ENCODE results near the gene NKAIN2.
"Not testable (repeated sequence)": the region's sequence is repeated elsewhere in the genome, so short reads cannot be mapped to it uniquely, and the experiment has no call there.

DNA sequence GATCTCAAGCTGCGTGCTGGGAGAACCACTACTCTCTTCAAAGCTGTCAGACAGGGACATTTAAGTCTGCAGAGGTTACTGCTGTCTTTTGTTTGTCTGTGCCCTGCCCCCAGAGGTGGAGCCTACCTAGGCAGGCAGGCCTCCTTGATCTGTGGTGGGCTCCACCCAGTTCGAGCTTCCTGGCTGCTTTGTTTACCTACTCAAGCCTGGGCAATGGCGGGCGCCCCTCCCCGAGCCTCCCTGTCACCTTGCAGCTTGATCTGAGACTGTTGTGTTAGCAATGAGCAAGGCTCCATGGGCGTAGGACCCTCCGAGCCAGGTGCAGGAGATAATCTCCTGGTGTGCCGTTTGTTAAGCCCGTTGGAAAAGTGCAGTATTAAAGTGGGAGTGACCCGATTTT, 609.0 kb downstream of the NKAIN2 start:
- not testable (repeated sequence) for TF ChIP-seq EZH2phosphoT487 (IDR thresholded peaks at IDR 0.05; ENCODE audit: low read length)
- TF ChIP-seq, protein P1, sequence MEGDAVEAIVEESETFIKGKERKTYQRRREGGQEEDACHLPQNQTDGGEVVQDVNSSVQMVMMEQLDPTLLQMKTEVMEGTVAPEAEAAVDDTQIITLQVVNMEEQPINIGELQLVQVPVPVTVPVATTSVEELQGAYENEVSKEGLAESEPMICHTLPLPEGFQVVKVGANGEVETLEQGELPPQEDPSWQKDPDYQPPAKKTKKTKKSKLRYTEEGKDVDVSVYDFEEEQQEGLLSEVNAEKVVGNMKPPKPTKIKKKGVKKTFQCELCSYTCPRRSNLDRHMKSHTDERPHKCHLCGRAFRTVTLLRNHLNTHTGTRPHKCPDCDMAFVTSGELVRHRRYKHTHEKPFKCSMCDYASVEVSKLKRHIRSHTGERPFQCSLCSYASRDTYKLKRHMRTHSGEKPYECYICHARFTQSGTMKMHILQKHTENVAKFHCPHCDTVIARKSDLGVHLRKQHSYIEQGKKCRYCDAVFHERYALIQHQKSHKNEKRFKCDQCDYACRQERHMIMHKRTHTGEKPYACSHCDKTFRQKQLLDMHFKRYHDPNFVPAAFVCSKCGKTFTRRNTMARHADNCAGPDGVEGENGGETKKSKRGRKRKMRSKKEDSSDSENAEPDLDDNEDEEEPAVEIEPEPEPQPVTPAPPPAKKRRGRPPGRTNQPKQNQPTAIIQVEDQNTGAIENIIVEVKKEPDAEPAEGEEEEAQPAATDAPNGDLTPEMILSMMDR (IDR thresholded peaks at IDR 0.05; ENCODE audit: low read length), result not testable (repeated sequence)
